GM23248 (cell line): Measurements from ENCODE around the gene SF3A1. TPM values are rescaled to one million over a fixed set of nuclear protein-coding genes. Genes with fewer than 3 reads are reported as not detected.
A peak's percentile ranks its signal among the peaks of the same experiment; 100 is the strongest.

Source experiments
- DNase-seq: peaks from one replicate; pipeline ENCODE4 v3.0.0-alpha.2; 2015
- H2AFZ ChIP-seq: fragments of 200-600 bp; sonication (generic); 2 replicates; pipeline ENCODE4 v1.6.1; 2016; ENCODE audit warnings: antibody characterized with exemption
- H3F3A ChIP-seq: fragments of 200-600 bp; sonication (generic); 2 replicates; pipeline ENCODE4 v1.6.1; 2016; ENCODE audit warnings: mild to moderate bottlenecking, antibody characterized with exemption, mixed run types; ENCODE audit not compliant: insufficient read depth
- H3K27ac ChIP-seq: fragments of 200-600 bp; sonication (generic); 2 replicates; pipeline ENCODE4 v1.5.1; 2016; ENCODE audit warnings: mild to moderate bottlenecking
- H3K27me3 ChIP-seq: fragments of 200-600 bp; sonication (generic); replicated peaks from 2 replicates; pipeline ENCODE4 v1.6.1; 2016; ENCODE audit warnings: mild to moderate bottlenecking; ENCODE audit not compliant: insufficient read depth
- H3K36me3 ChIP-seq: fragments of 200-600 bp; sonication (generic); 2 replicates; pipeline ENCODE4 v1.6.1; 2016; ENCODE audit warnings: low read depth, mild to moderate bottlenecking
- H3K4me1 ChIP-seq: fragments of 200-600 bp; sonication (generic); 2 replicates; pipeline ENCODE4 v1.6.1; 2016; ENCODE audit warnings: mild to moderate bottlenecking; ENCODE audit not compliant: insufficient read depth
- H3K4me2 ChIP-seq: fragments of 200-600 bp; sonication (generic); one replicate; pipeline ENCODE4 v1.6.1; 2016; ENCODE audit warnings: mild to moderate bottlenecking; ENCODE audit not compliant: unreplicated experiment
- H3K4me3 ChIP-seq: fragments of 200-600 bp; sonication (generic); 2 replicates; pipeline ENCODE4 v1.5.1; 2016; ENCODE audit warnings: mild to moderate bottlenecking
- H3K79me2 ChIP-seq: fragments of 200-600 bp; sonication (generic); 2 replicates; pipeline ENCODE4 v1.6.1; 2016; ENCODE audit warnings: mild to moderate bottlenecking; ENCODE audit not compliant: insufficient read depth
- H3K9ac ChIP-seq: fragments of 200-600 bp; sonication (generic); 2 replicates; pipeline ENCODE4 v1.6.1; 2016; ENCODE audit warnings: mild to moderate bottlenecking
- H3K9me2 ChIP-seq: fragments of 200-600 bp; sonication (generic); 2 replicates; pipeline ENCODE4 v1.6.1; 2016; ENCODE audit warnings: mixed run types, mild to moderate bottlenecking, moderate library complexity; ENCODE audit not compliant: insufficient read depth
- H3K9me3 ChIP-seq: fragments of 200-600 bp; sonication (generic); one replicate; pipeline ENCODE4 v1.6.1; 2017; ENCODE audit warnings: low read depth
- H4K20me1 ChIP-seq: fragments of 200-600 bp; sonication (generic); 2 replicates; pipeline ENCODE4 v1.6.0; 2016; ENCODE audit not compliant: insufficient read depth
- EZH2 ChIP-seq: fragments of 200-600 bp; sonication (generic); IDR thresholded peaks from 2 replicates; pipeline ENCODE4 v1.6.1; 2018; ENCODE audit warnings: antibody characterized with exemption, mild to moderate bottlenecking; ENCODE audit not compliant: insufficient read depth, poor library complexity, severe bottlenecking
- EZH2phosphoT487 ChIP-seq: fragments of 200-600 bp; sonication (generic); IDR thresholded peaks from 2 replicates; pipeline ENCODE4 v1.6.1; 2018; ENCODE audit warnings: antibody characterized with exemption, moderate library complexity, mild to moderate bottlenecking, low read depth; ENCODE audit not compliant: insufficient read depth
- WGBS, 2 experiments: methylation state at CpG; one replicate each; pipeline ENCODE4 v1.1.6; 2015 to 2017; ENCODE audit warnings: low lambda C conversion rate in 2 of 2, low coverage in 1 of 2; ENCODE audit errors: missing lambda C conversion rate in 2 of 2; 5-methylcytosine and 5-hydroxymethylcytosine counted together
- in situ Hi-C: fragments of 300-500 bp; cut with MboI; formaldehyde crosslinking; loops from 2 replicates; pipeline ENCODE4 v1.15.0; 2020
- polyA plus RNA-seq: library from polyadenylated mRNA; unstranded; fragments of >200 nt; fragmentation: Nextera tagmentation; extraction: Ambion mirVana; gene quantifications from 2 replicates; pipeline ENCODE4 v1.2.1, GENCODE V29; 2016
- total RNA-seq: library from RNA; depleted of rRNA; stranded (reverse); fragments of >200 nt; shearing (Covaris generic); gene quantifications from 2 replicates; pipeline ENCODE4 v1.2.3, GENCODE V29; 2014

SF3A1 gene
- total and polyA plus RNA-seq, 2 experiments from 2014 or later: 12.9 to 75.0 TPM

GRCh38 chr22:30332994-30333706 lies 23.5 kb downstream of the SF3A1 start:
- Histone ChIP-seq H3F3A (peaks cover 26% of the 10 kb centered on the region), H4K20me1 (no peaks in the 10 kb centered on the region), H2AFZ (no peak overlapping the region), H3K79me2 (no peaks in the 10 kb centered on the region), H3K4me1 (no peaks in the 10 kb centered on the region), H3K4me3 (no peak overlapping the region), H3K9me3 (no peaks in the 10 kb centered on the region), H3K4me2 (no peak overlapping the region), H3K36me3 (peaks cover 37% of the 10 kb centered on the region; the same call in 1 of the 2 replicates), H3K27ac (no peak overlapping the region), H3K9ac (no peak overlapping the region), H3K27me3 (no peaks in the 10 kb centered on the region), H3K9me2 (no peaks in the 10 kb centered on the region)
- 98% methylated on average over 2 of the region's 2 CpGs for WGBS, 2 experiments
- no peak for DNase-seq
- TF ChIP-seq EZH2phosphoT487: no peak
- in situ Hi-C loops: no loop called here

GRCh38 chr22:30332551-30332950 lies 24.1 kb downstream of the SF3A1 start:
- DNase-seq: no peak
- no peaks in the 10 kb centered on the region for H3K9me2 ChIP-seq
- no peak overlapping the region for H3K4me2 ChIP-seq
- no peak overlapping the region for H2AFZ ChIP-seq
- H3K9ac ChIP-seq: no peak overlapping the region
- no peaks in the 10 kb centered on the region for H3K4me1 ChIP-seq
- H3K9me3 ChIP-seq: no peaks in the 10 kb centered on the region
- no peak overlapping the region for H3K4me3 ChIP-seq
- peaks cover 32% of the 10 kb centered on the region for H3F3A ChIP-seq
- H3K27ac ChIP-seq: no peak overlapping the region
- peaks cover 37% of the 10 kb centered on the region; the same call in 1 of the 2 replicates for H3K36me3 ChIP-seq
- WGBS, 2 experiments: 83 to 88% methylated on average over 5 of the region's 5 CpGs
- H4K20me1 ChIP-seq: no peaks in the 10 kb centered on the region
- TF ChIP-seq EZH2phosphoT487 (no peak), EZH2 (no peak)
- no peaks in the 10 kb centered on the region for H3K27me3 ChIP-seq
- in situ Hi-C loops: no loop called here
- no peaks in the 10 kb centered on the region for H3K79me2 ChIP-seq

- Histone ChIP-seq H3K9me3 (no peaks in the 10 kb centered on the region), H3K79me2 (peaks cover 18% of the 10 kb centered on the region), H3F3A (peaks cover 43% of the 10 kb centered on the region), H3K4me3 (no peak overlapping the region), H2AFZ (no peak overlapping the region), H3K27ac (no peak overlapping the region), H3K4me1 (peaks cover 17% of the 10 kb centered on the region), H4K20me1 (no peaks in the 10 kb centered on the region), H3K27me3 (no peaks in the 10 kb centered on the region), H3K9ac (no peak overlapping the region), H3K4me2 (no peak overlapping the region), H3K36me3 (peaks cover 5% of the 10 kb centered on the region; the same call in 1 of the 2 replicates), H3K9me2 (no peaks in the 10 kb centered on the region)
- TF ChIP-seq EZH2phosphoT487 (no peak), EZH2 (no peak)
- WGBS, 2 experiments: 100% methylated on average over 3 of the region's 3 CpGs
- DNase-seq: no peak
- in situ Hi-C loops: no loop called here
Observed at GRCh38 chr22:30328466-30329049, 28.1 kb downstream of the SF3A1 start.

GRCh38 chr22:30327864-30328345 lies 28.8 kb downstream of the SF3A1 start:
- Histone ChIP-seq H3K27me3 (no peaks in the 10 kb centered on the region), H4K20me1 (no peaks in the 10 kb centered on the region), H3F3A (peaks cover 39% of the 10 kb centered on the region), H3K36me3 (no peaks in the 10 kb centered on the region), H3K4me3 (no peak overlapping the region), H3K4me2 (no peak overlapping the region), H3K9me3 (no peaks in the 10 kb centered on the region), H3K27ac (no peak overlapping the region), H3K9me2 (no peaks in the 10 kb centered on the region), H3K9ac (no peak overlapping the region), H3K79me2 (peaks cover 25% of the 10 kb centered on the region), H3K4me1 (peaks cover 18% of the 10 kb centered on the region), H2AFZ (no peak overlapping the region)
- WGBS, 2 experiments: 88 to 91% methylated on average over 5 of the region's 5 CpGs
- in situ Hi-C loops: no loop called here
- no peak for TF ChIP-seq EZH2phosphoT487
- no peak for TF ChIP-seq EZH2
- DNase-seq: peak; percentile 25
